ENCODE data around the gene LONP1.

LONP1 gene

GRCh38 chr19:5648464-5648863 lies 71.5 kb downstream of the LONP1 start:
- no peak for DNase-seq (ENCODE audit: low read depth, low spot score)

- no peak for DNase-seq (ENCODE audit: low read depth, low spot score)
Measured at GRCh38 chr19:5646703-5647102, 73.2 kb downstream of the LONP1 start.

DNA sequence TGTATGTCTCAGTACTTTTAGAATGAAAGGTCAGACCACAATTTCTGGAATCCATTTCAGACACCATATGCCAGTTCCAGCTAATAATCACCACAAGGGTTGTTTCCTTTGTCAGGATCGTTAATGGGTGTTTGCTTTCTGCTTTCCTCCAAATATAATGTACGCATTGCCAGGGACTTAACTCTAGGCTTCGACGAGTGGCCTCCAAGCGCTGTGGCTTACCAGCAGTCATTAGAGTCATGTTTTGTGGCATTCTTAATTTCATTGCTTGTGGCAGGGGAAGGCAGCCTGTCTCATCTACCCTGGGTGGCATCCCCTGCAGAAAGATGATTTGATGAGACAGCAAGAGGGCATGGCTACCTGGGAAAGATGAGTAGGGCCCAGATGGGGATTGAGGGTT lies 74.5 kb downstream of the LONP1 start:
- no peak for DNase-seq (ENCODE audit: low read depth, low spot score)

- DNase-seq (ENCODE audit: low read depth, low spot score): no peak
Measured at GRCh38 chr19:5644037-5644436, 75.9 kb downstream of the LONP1 start.

DNA sequence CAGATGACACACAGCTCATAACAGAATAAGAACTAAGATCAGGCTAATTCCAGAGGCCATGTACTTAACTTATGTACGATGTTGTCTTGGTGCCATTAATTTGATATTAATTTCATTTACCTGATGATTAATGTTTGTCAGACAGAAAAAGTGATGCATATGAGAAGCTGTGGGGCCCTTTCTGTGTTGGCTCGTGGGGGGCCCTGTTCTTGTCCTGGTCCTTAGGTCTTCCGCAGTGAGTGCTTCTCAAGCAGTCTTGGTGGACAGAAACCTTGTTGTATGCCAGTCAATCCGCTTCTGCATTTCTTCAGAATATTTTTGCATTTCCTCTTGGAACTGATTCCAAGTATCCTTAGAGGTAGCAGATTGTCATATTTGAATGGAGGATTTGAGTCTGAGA lies 76.9 kb downstream of the LONP1 start:
- DNase-seq (ENCODE audit: low read depth, low spot score): no peak

GRCh38 chr19:5642204-5642603 lies 77.7 kb downstream of the LONP1 start:
- DNase-seq (ENCODE audit: low read depth, low spot score): no peak

Measured in smooth muscle cell of the brain vasculature (primary cell).